GM12892 (cell line): ENCODE results near the gene RTTN.

Experiments used
- POLR2A ChIP-seq: IDR thresholded peaks from 2 replicates; pipeline ENCODE4 v1.6.1; 2011; ENCODE audit warnings: low read depth, low read length, control low read depth
- POLR2AphosphoS5 ChIP-seq: IDR thresholded peaks from 2 replicates; pipeline ENCODE4 v1.6.1; 2011; ENCODE audit warnings: low read depth, low read length, control low read depth

GRCh38 chr18:70031221-70031620 lies 174.3 kb downstream of the RTTN start:
- TF ChIP-seq POLR2A: no peak
- TF ChIP-seq POLR2AphosphoS5: no peak
